Activated T-cell treated with anti-CD3 and anti-CD28 coated beads, Interleukin-2, amount 50 U/mL, for 4 hours (primary cell): ENCODE results near the gene GNB1. TPM values are rescaled to one million over a fixed set of nuclear protein-coding genes. Genes with fewer than 3 reads are reported as not detected.

Experiments used
- ATAC-seq, 2 donors: fragments of 200-7000 bp; cut with Tn5 transposase; one replicate each; pipeline ENCODE4 v1.10.0; 2021
- DNase-seq: peaks from one replicate; pipeline ENCODE4 v3.0.0-alpha.2; 2020
- H3K27me3 Mint-ChIP-seq: one replicate; pipeline ENCODE4 v1.8.0; 2021; ENCODE audit warnings: low read depth, mixed read lengths
- H3K36me3 Mint-ChIP-seq: one replicate; pipeline ENCODE4 v1.8.0; 2022; ENCODE audit warnings: mixed read lengths; ENCODE audit not compliant: insufficient read depth
- H3K4me1 Mint-ChIP-seq: one replicate; pipeline ENCODE4 v1.8.0; 2021; ENCODE audit warnings: low read depth, mixed read lengths
- H3K4me3 Mint-ChIP-seq: one replicate; pipeline ENCODE4 v1.8.0; 2021; ENCODE audit warnings: mild to moderate bottlenecking, moderate library complexity, mixed read lengths
- H3K9me3 Mint-ChIP-seq: one replicate; pipeline ENCODE4 v1.8.0; 2021; ENCODE audit warnings: mixed read lengths
- total RNA-seq, 3 donors: library from RNA; stranded (reverse); gene quantifications; one replicate each; pipeline ENCODE4 v1.2.1, GENCODE V29; 2021

GNB1 gene
- total RNA-seq, 3 donors from 2014 or later = 354 to 395 (median 387) TPM

- no peak for DNase-seq
- ATAC-seq = no peak
- Mint-ChIP-seq H3K4me1 (peaks cover 11% of the 10 kb centered on the region), H3K36me3 (peaks cover 31% of the 10 kb centered on the region), H3K4me3 (no peak overlapping the region), H3K27me3 (no peaks in the 10 kb centered on the region), H3K9me3 (no peaks in the 10 kb centered on the region)
These were observed 95.9 kb downstream of the GNB1 start for GRCh38 chr1:1794999-1795398.

GRCh38 chr1:1793481-1794244 is 97.2 kb downstream of the GNB1 start:
- peaks cover 39% of the 10 kb centered on the region for H3K36me3 Mint-ChIP-seq
- H3K4me1 Mint-ChIP-seq = peaks cover 6% of the 10 kb centered on the region

GRCh38 chr1:1788646-1789431 is 102.0 kb downstream of the GNB1 start:
- ATAC-seq (no peak), DNase-seq (no peak)
- H3K27me3 Mint-ChIP-seq = no peaks in the 10 kb centered on the region
- H3K36me3 Mint-ChIP-seq = peaks cover 49% of the 10 kb centered on the region
- H3K9me3 Mint-ChIP-seq = no peaks in the 10 kb centered on the region
- no peak overlapping the region for H3K4me3 Mint-ChIP-seq
- no peaks in the 10 kb centered on the region for H3K4me1 Mint-ChIP-seq

More at GRCh38 chr1:1793481-1794244, 97.2 kb downstream of the GNB1 start:
- no peaks in the 10 kb centered on the region for H3K27me3 Mint-ChIP-seq
- H3K4me3 Mint-ChIP-seq = no peak overlapping the region
- ATAC-seq (no peak), DNase-seq (no peak)
- no peaks in the 10 kb centered on the region for H3K9me3 Mint-ChIP-seq

- H3K9me3 Mint-ChIP-seq = no peaks in the 10 kb centered on the region
- no peak overlapping the region for H3K4me3 Mint-ChIP-seq
- no peaks in the 10 kb centered on the region for H3K27me3 Mint-ChIP-seq
- ATAC-seq (no peak), DNase-seq (no peak)
- peaks cover 5% of the 10 kb centered on the region for H3K4me1 Mint-ChIP-seq
- peaks cover 42% of the 10 kb centered on the region for H3K36me3 Mint-ChIP-seq
These were observed 102.8 kb downstream of the GNB1 start for GRCh38 chr1:1788136-1788535.

GRCh38 chr1:1786836-1787605 is 103.9 kb downstream of the GNB1 start:
- Mint-ChIP-seq H3K4me1 (peaks cover 11% of the 10 kb centered on the region), H3K27me3 (no peaks in the 10 kb centered on the region), H3K4me3 (no peak overlapping the region), H3K9me3 (no peaks in the 10 kb centered on the region), H3K36me3 (peaks cover 35% of the 10 kb centered on the region)
- ATAC-seq (no peak), DNase-seq (no peak)

GRCh38 chr1:1785666-1786065 is 105.2 kb downstream of the GNB1 start:
- H3K36me3 Mint-ChIP-seq = peaks cover 33% of the 10 kb centered on the region
- DNase-seq (no peak), ATAC-seq (no peak)
- H3K27me3 Mint-ChIP-seq = no peaks in the 10 kb centered on the region
- H3K9me3 Mint-ChIP-seq = no peaks in the 10 kb centered on the region
- peaks cover 24% of the 10 kb centered on the region for H3K4me1 Mint-ChIP-seq
- no peak overlapping the region for H3K4me3 Mint-ChIP-seq

GRCh38 chr1:1784933-1785332 is 106.0 kb downstream of the GNB1 start:
- no peaks in the 10 kb centered on the region for H3K27me3 Mint-ChIP-seq
- no peak for ATAC-seq
- no peak overlapping the region for H3K4me3 Mint-ChIP-seq
- no peak for DNase-seq
- H3K4me1 Mint-ChIP-seq = peaks cover 32% of the 10 kb centered on the region
- no peaks in the 10 kb centered on the region for H3K9me3 Mint-ChIP-seq
- H3K36me3 Mint-ChIP-seq = peaks cover 27% of the 10 kb centered on the region

- ATAC-seq (no peak), DNase-seq (no peak)
- Mint-ChIP-seq H3K9me3 (no peaks in the 10 kb centered on the region), H3K4me1 (peaks cover 41% of the 10 kb centered on the region), H3K4me3 (peak overlapping the region; percentile 49), H3K36me3 (peaks cover 19% of the 10 kb centered on the region), H3K27me3 (no peaks in the 10 kb centered on the region)
These were observed 107.6 kb downstream of the GNB1 start for GRCh38 chr1:1783320-1783719.

- Mint-ChIP-seq H3K4me3 (no peak overlapping the region), H3K27me3 (no peaks in the 10 kb centered on the region), H3K36me3 (peaks cover 17% of the 10 kb centered on the region), H3K9me3 (no peaks in the 10 kb centered on the region), H3K4me1 (peaks cover 41% of the 10 kb centered on the region)
- ATAC-seq (no peak), DNase-seq (no peak)
These were observed 108.3 kb downstream of the GNB1 start for GRCh38 chr1:1782399-1783221.

GRCh38 chr1:1781526-1781903 is 109.4 kb downstream of the GNB1 start:
- Mint-ChIP-seq H3K4me1 (peaks cover 51% of the 10 kb centered on the region), H3K9me3 (no peaks in the 10 kb centered on the region), H3K36me3 (peaks cover 6% of the 10 kb centered on the region), H3K4me3 (peak overlapping the region; percentile 24), H3K27me3 (no peaks in the 10 kb centered on the region)
- ATAC-seq (no peak), DNase-seq (no peak)

GRCh38 chr1:1780598-1781525 is 110.0 kb downstream of the GNB1 start:
- no peaks in the 10 kb centered on the region for H3K27me3 Mint-ChIP-seq
- H3K36me3 Mint-ChIP-seq = peaks cover 4% of the 10 kb centered on the region
- no peak for DNase-seq
- H3K4me3 Mint-ChIP-seq = peak overlapping the region; percentile 78
- H3K4me1 Mint-ChIP-seq = peaks cover 56% of the 10 kb centered on the region
- ATAC-seq = no peak
- H3K9me3 Mint-ChIP-seq = no peaks in the 10 kb centered on the region

GRCh38 chr1:1779691-1780597 is 110.9 kb downstream of the GNB1 start:
- DNase-seq = no peak
- Mint-ChIP-seq H3K4me3 (peak overlapping the region; percentile 78), H3K27me3 (no peaks in the 10 kb centered on the region), H3K36me3 (no peaks in the 10 kb centered on the region), H3K9me3 (no peaks in the 10 kb centered on the region), H3K4me1 (peaks cover 65% of the 10 kb centered on the region)
- ATAC-seq = peak; percentile 16 to 28
